ENCODE results near the gene FAM217A. TPM values are rescaled to one million over a fixed set of nuclear protein-coding genes. Genes with fewer than 3 reads are reported as not detected.

FAM217A gene
- total RNA-seq, 2 experiments from 2014 or later: not detected

GRCh38 chr6:4071330-4071729, 7.6 kb downstream of the FAM217A start:
- H3K9me3 Mint-ChIP-seq: no peaks in the 10 kb centered on the region
- no peak for DNase-seq
- no peaks in the 10 kb centered on the region for H3K4me1 Mint-ChIP-seq (ENCODE audit: low read depth)
- H3K36me3 Mint-ChIP-seq (ENCODE audit: low read depth): peaks cover 2% of the 10 kb centered on the region
- intact Hi-C loops (cut with micrococcal nuclease): no loop called here
- H3K27me3 Mint-ChIP-seq (ENCODE audit: low read depth): peaks cover 2% of the 10 kb centered on the region
- CTCF ChIA-PET: no interaction called here
- H3K4me3 Mint-ChIP-seq: no peak overlapping the region
- no peak overlapping the region for H3K27ac Mint-ChIP-seq

- intact Hi-C loops (cut with micrococcal nuclease): no loop called here
- H3K36me3 Mint-ChIP-seq (ENCODE audit: low read depth): peaks cover 3% of the 10 kb centered on the region
- CTCF ChIA-PET: interaction anchor here (0.5 kb wide), 1 partner anchor 426 kb away, joined by 3 read pairs; no protein-coding TSS in a partner anchor
- H3K27ac Mint-ChIP-seq: no peak overlapping the region
- no peaks in the 10 kb centered on the region for H3K9me3 Mint-ChIP-seq
- DNase-seq: no peak
- no peaks in the 10 kb centered on the region for H3K27me3 Mint-ChIP-seq (ENCODE audit: low read depth)
- no peaks in the 10 kb centered on the region for H3K4me1 Mint-ChIP-seq (ENCODE audit: low read depth)
- H3K4me3 Mint-ChIP-seq: no peak overlapping the region
These were observed 9.7 kb downstream of the FAM217A start for GRCh38 chr6:4069199-4069598.

- no peak overlapping the region for H3K4me3 Mint-ChIP-seq
- no peaks in the 10 kb centered on the region for H3K9me3 Mint-ChIP-seq
- no peak overlapping the region for H3K27ac Mint-ChIP-seq
- no peaks in the 10 kb centered on the region for H3K27me3 Mint-ChIP-seq (ENCODE audit: low read depth)
- CTCF ChIA-PET: interaction anchor here (0.7 to 1.1 kb wide), 2 partner anchors 12 to 17 kb away, joined by 4 read pairs; no protein-coding TSS in a partner anchor
- H3K4me1 Mint-ChIP-seq (ENCODE audit: low read depth): no peaks in the 10 kb centered on the region
- no peak for DNase-seq
- intact Hi-C loops (cut with micrococcal nuclease): no loop called here
- H3K36me3 Mint-ChIP-seq (ENCODE audit: low read depth): peaks cover 6% of the 10 kb centered on the region
These were observed 11.3 kb downstream of the FAM217A start for GRCh38 chr6:4067673-4068072.

- peaks cover 9% of the 10 kb centered on the region for H3K36me3 Mint-ChIP-seq (ENCODE audit: low read depth)
- H3K4me3 Mint-ChIP-seq: no peak overlapping the region
- intact Hi-C loops (cut with micrococcal nuclease): no loop called here
- no peaks in the 10 kb centered on the region for H3K9me3 Mint-ChIP-seq
- CTCF ChIA-PET: no interaction called here
- DNase-seq: no peak
- H3K4me1 Mint-ChIP-seq (ENCODE audit: low read depth): no peaks in the 10 kb centered on the region
- H3K27me3 Mint-ChIP-seq (ENCODE audit: low read depth): no peaks in the 10 kb centered on the region
- no peak overlapping the region for H3K27ac Mint-ChIP-seq
These were observed 12.7 kb downstream of the FAM217A start for GRCh38 chr6:4066029-4066755.

- CTCF ChIA-PET: interaction anchor here (0.6 to 2.9 kb wide), 6 partner anchors 14 to 210 kb away, joined by 3 to 11 read pairs (median 3); partner anchors contain the start of gene FAM50B
- intact Hi-C loops (cut with micrococcal nuclease): loop anchor here (1.0 to 10.0 kb wide), 5 partner anchors 38 to 946 kb away; partner anchors contain the start of genes CDYL and RPP40
- no peaks in the 10 kb centered on the region for H3K27me3 Mint-ChIP-seq (ENCODE audit: low read depth)
- peaks cover 35% of the 10 kb centered on the region for H3K36me3 Mint-ChIP-seq (ENCODE audit: low read depth)
- H3K9me3 Mint-ChIP-seq: no peaks in the 10 kb centered on the region
- peak; percentile 82 for DNase-seq
- no peak overlapping the region for H3K4me3 Mint-ChIP-seq
- peak overlapping the region; percentile 90 for H3K27ac Mint-ChIP-seq
- H3K4me1 Mint-ChIP-seq (ENCODE audit: low read depth): peaks cover 23% of the 10 kb centered on the region
These were observed 19.7 kb downstream of the FAM217A start for GRCh38 chr6:4059115-4059777.

- Mint-ChIP-seq H3K4me3 (no peak overlapping the region), H3K4me1 (ENCODE audit: low read depth) (peaks cover 23% of the 10 kb centered on the region), H3K27me3 (ENCODE audit: low read depth) (no peaks in the 10 kb centered on the region), H3K27ac (no peak overlapping the region), H3K36me3 (ENCODE audit: low read depth) (peaks cover 40% of the 10 kb centered on the region), H3K9me3 (no peaks in the 10 kb centered on the region)
- DNase-seq: no peak
- intact Hi-C loops (cut with micrococcal nuclease): loop anchor here (5.0 to 10.0 kb wide), 2 partner anchors 720 to 948 kb away; partner anchors contain the start of genes CDYL and RPP40
- CTCF ChIA-PET: interaction anchor here (1.2 to 2.9 kb wide), 2 partner anchors 96 to 99 kb away, joined by 3 to 11 read pairs; no protein-coding TSS in a partner anchor
These were observed 21.9 kb downstream of the FAM217A start for GRCh38 chr6:4057036-4057435.

- H3K4me1 Mint-ChIP-seq (ENCODE audit: low read depth): peaks cover 21% of the 10 kb centered on the region
- H3K27me3 Mint-ChIP-seq (ENCODE audit: low read depth): no peaks in the 10 kb centered on the region
- peaks cover 35% of the 10 kb centered on the region for H3K36me3 Mint-ChIP-seq (ENCODE audit: low read depth)
- peak overlapping the region; percentile 50 for H3K27ac Mint-ChIP-seq
- CTCF ChIA-PET: interaction anchor here (1.0 to 1.6 kb wide), 3 partner anchors 80 to 102 kb away, joined by 4 read pairs; partner anchors contain the start of gene ECI2
- H3K9me3 Mint-ChIP-seq: no peaks in the 10 kb centered on the region
- intact Hi-C loops (cut with micrococcal nuclease): loop anchor here (1.0 to 10.0 kb wide), 3 partner anchors 101 to 949 kb away; partner anchors contain the start of genes CDYL and RPP40
- peak; percentile 23 for DNase-seq
- no peak overlapping the region for H3K4me3 Mint-ChIP-seq
These were observed 23.4 kb downstream of the FAM217A start for GRCh38 chr6:4055420-4056041.

- no peaks in the 10 kb centered on the region for H3K9me3 Mint-ChIP-seq
- no peak overlapping the region for H3K4me3 Mint-ChIP-seq
- no peak for DNase-seq
- no peaks in the 10 kb centered on the region for H3K27me3 Mint-ChIP-seq (ENCODE audit: low read depth)
- H3K27ac Mint-ChIP-seq: no peak overlapping the region
- intact Hi-C loops (cut with micrococcal nuclease): no loop called here
- H3K4me1 Mint-ChIP-seq (ENCODE audit: low read depth): no peaks in the 10 kb centered on the region
- H3K36me3 Mint-ChIP-seq (ENCODE audit: low read depth): peaks cover 34% of the 10 kb centered on the region
- CTCF ChIA-PET: interaction anchor here (0.6 to 1.3 kb wide), 2 partner anchors 9 to 11 kb away, joined by 3 read pairs; no protein-coding TSS in a partner anchor
These were observed 29.7 kb downstream of the FAM217A start for GRCh38 chr6:4049246-4049645.

GRCh38 chr6:4041480-4041879, 37.5 kb downstream of the FAM217A start:
- intact Hi-C loops (cut with micrococcal nuclease): no loop called here
- Mint-ChIP-seq H3K4me1 (ENCODE audit: low read depth) (peaks cover 23% of the 10 kb centered on the region), H3K9me3 (no peaks in the 10 kb centered on the region), H3K27me3 (ENCODE audit: low read depth) (no peaks in the 10 kb centered on the region), H3K4me3 (no peak overlapping the region), H3K27ac (no peak overlapping the region), H3K36me3 (ENCODE audit: low read depth) (peaks cover 50% of the 10 kb centered on the region)
- DNase-seq: no peak
- CTCF ChIA-PET: no interaction called here

- Mint-ChIP-seq H3K36me3 (ENCODE audit: low read depth) (peaks cover 49% of the 10 kb centered on the region), H3K27ac (no peak overlapping the region), H3K9me3 (no peaks in the 10 kb centered on the region), H3K4me3 (no peak overlapping the region), H3K4me1 (ENCODE audit: low read depth) (peaks cover 35% of the 10 kb centered on the region), H3K27me3 (ENCODE audit: low read depth) (no peaks in the 10 kb centered on the region)
- intact Hi-C loops (cut with micrococcal nuclease): no loop called here
- no peak for DNase-seq
- CTCF ChIA-PET: interaction anchor here (1.1 kb wide), 1 partner anchor 9 kb away, joined by 3 read pairs; no protein-coding TSS in a partner anchor
These were observed 39.6 kb downstream of the FAM217A start for GRCh38 chr6:4039348-4039747.

- CTCF ChIA-PET: no interaction called here
- no peak for DNase-seq
- Mint-ChIP-seq H3K27me3 (ENCODE audit: low read depth) (no peaks in the 10 kb centered on the region), H3K9me3 (no peaks in the 10 kb centered on the region), H3K27ac (peak overlapping the region; percentile 47), H3K4me3 (no peak overlapping the region), H3K4me1 (ENCODE audit: low read depth) (peaks cover 57% of the 10 kb centered on the region), H3K36me3 (ENCODE audit: low read depth) (peaks cover 53% of the 10 kb centered on the region)
- intact Hi-C loops (cut with micrococcal nuclease): loop anchor here (2.0 kb wide), 1 partner anchor 16 kb away; a partner anchor contains a TSS
These were observed 42.4 kb downstream of the FAM217A start for GRCh38 chr6:4036581-4036980.

GRCh38 chr6:4032475-4032874, 46.5 kb downstream of the FAM217A start:
- no peak for DNase-seq
- CTCF ChIA-PET: no interaction called here
- Mint-ChIP-seq H3K27ac (no peak overlapping the region), H3K4me3 (no peak overlapping the region), H3K36me3 (ENCODE audit: low read depth) (peaks cover 55% of the 10 kb centered on the region), H3K4me1 (ENCODE audit: low read depth) (peaks cover 80% of the 10 kb centered on the region), H3K9me3 (no peaks in the 10 kb centered on the region), H3K27me3 (ENCODE audit: low read depth) (no peaks in the 10 kb centered on the region)
- intact Hi-C loops (cut with micrococcal nuclease): no loop called here
